Measurements from ENCODE around the gene SPAG9.

The SPAG9 gene

GRCh38 chr17:50918933-50919296, 201.8 kb downstream of the SPAG9 start:
- Histone ChIP-seq H3K27ac (no peak overlapping the region), H3K9me3 (ENCODE audit: low read depth, low read length) (no peaks in the 10 kb centered on the region), H3K4me3 (no peak overlapping the region), H3K36me3 (ENCODE audit: insufficient read depth, low read length) (no peaks in the 10 kb centered on the region), H3K9ac (ENCODE audit: insufficient read length) (no peak overlapping the region)
- TF ChIP-seq FOXP2 (optimal IDR thresholded peaks at IDR 0.05; ENCODE audit: control extremely low read depth, extremely low read length, insufficient read depth) = no peak
- TF ChIP-seq EZH2 (IDR thresholded peaks at IDR 0.05) = no peak
- DNase-seq (ENCODE audit: low read depth, low spot score) = no peak

GRCh38 chr17:50918071-50918932, 202.4 kb downstream of the SPAG9 start:
- H3K9me3 ChIP-seq (ENCODE audit: low read depth, low read length) = no peaks in the 10 kb centered on the region
- no peak overlapping the region for H3K9ac ChIP-seq (ENCODE audit: insufficient read length)
- H3K27ac ChIP-seq = no peak overlapping the region
- H3K36me3 ChIP-seq (ENCODE audit: insufficient read depth, low read length) = no peaks in the 10 kb centered on the region
- TF ChIP-seq EZH2 (IDR thresholded peaks at IDR 0.05) (no peak), FOXP2 (optimal IDR thresholded peaks at IDR 0.05; ENCODE audit: control extremely low read depth, extremely low read length, insufficient read depth) (no peak)
- H3K4me3 ChIP-seq = no peak overlapping the region
- DNase-seq (ENCODE audit: low read depth, low spot score) = no peak

GRCh38 chr17:50917418-50917743, 203.3 kb downstream of the SPAG9 start:
- H3K9ac ChIP-seq (ENCODE audit: insufficient read length) = no peak overlapping the region
- no peak for DNase-seq (ENCODE audit: low read depth, low spot score)
- no peak overlapping the region for H3K4me3 ChIP-seq
- no peaks in the 10 kb centered on the region for H3K9me3 ChIP-seq (ENCODE audit: low read depth, low read length)
- no peaks in the 10 kb centered on the region for H3K36me3 ChIP-seq (ENCODE audit: insufficient read depth, low read length)
- no peak overlapping the region for H3K27ac ChIP-seq
- TF ChIP-seq FOXP2 (optimal IDR thresholded peaks at IDR 0.05; ENCODE audit: control extremely low read depth, extremely low read length, insufficient read depth) = no peak
- no peak for TF ChIP-seq POLR2AphosphoS5 (IDR thresholded peaks at IDR 0.05; ENCODE audit: borderline replicate concordance, low read depth, low read length)
- TF ChIP-seq EZH2 (IDR thresholded peaks at IDR 0.05) = no peak

GRCh38 chr17:50916708-50917417, 203.8 kb downstream of the SPAG9 start:
- no peak for DNase-seq (ENCODE audit: low read depth, low spot score)
- H3K27ac ChIP-seq = no peak overlapping the region

GRCh38 chr17:50916026-50916707, 204.5 kb downstream of the SPAG9 start:
- no peak for DNase-seq (ENCODE audit: low read depth, low spot score)
- H3K27ac ChIP-seq = no peak overlapping the region
- TF ChIP-seq POLR2AphosphoS5 (IDR thresholded peaks at IDR 0.05; ENCODE audit: borderline replicate concordance, low read depth, low read length) (no peak), FOXP2 (optimal IDR thresholded peaks at IDR 0.05; ENCODE audit: control extremely low read depth, extremely low read length, insufficient read depth) (no peak), EZH2 (IDR thresholded peaks at IDR 0.05) (no peak)
- no peak overlapping the region for H3K9ac ChIP-seq (ENCODE audit: insufficient read length)
- H3K4me3 ChIP-seq = no peak overlapping the region
- H3K9me3 ChIP-seq (ENCODE audit: low read depth, low read length) = no peaks in the 10 kb centered on the region
- H3K36me3 ChIP-seq (ENCODE audit: insufficient read depth, low read length) = no peaks in the 10 kb centered on the region

More at GRCh38 chr17:50916708-50917417, 203.8 kb downstream of the SPAG9 start:
- no peak overlapping the region for H3K4me3 ChIP-seq
- H3K9me3 ChIP-seq (ENCODE audit: low read depth, low read length) = no peaks in the 10 kb centered on the region
- no peak overlapping the region for H3K9ac ChIP-seq (ENCODE audit: insufficient read length)
- TF ChIP-seq FOXP2 (optimal IDR thresholded peaks at IDR 0.05; ENCODE audit: control extremely low read depth, extremely low read length, insufficient read depth) (no peak), POLR2AphosphoS5 (IDR thresholded peaks at IDR 0.05; ENCODE audit: borderline replicate concordance, low read depth, low read length) (no peak)
- H3K36me3 ChIP-seq (ENCODE audit: insufficient read depth, low read length) = no peaks in the 10 kb centered on the region

- Histone ChIP-seq H3K36me3 (ENCODE audit: insufficient read depth, low read length) (no peaks in the 10 kb centered on the region), H3K4me3 (no peak overlapping the region), H3K27ac (no peak overlapping the region), H3K9ac (ENCODE audit: insufficient read length) (no peak overlapping the region), H3K9me3 (ENCODE audit: low read depth, low read length) (no peaks in the 10 kb centered on the region)
- DNase-seq (ENCODE audit: low read depth, low spot score) = no peak
- TF ChIP-seq POLR2AphosphoS5 (IDR thresholded peaks at IDR 0.05; ENCODE audit: borderline replicate concordance, low read depth, low read length) = no peak
- no peak for TF ChIP-seq FOXP2 (optimal IDR thresholded peaks at IDR 0.05; ENCODE audit: control extremely low read depth, extremely low read length, insufficient read depth)
- TF ChIP-seq EZH2 (IDR thresholded peaks at IDR 0.05) = no peak
Observed at GRCh38 chr17:50914505-50915063, 206.1 kb downstream of the SPAG9 start.

- no peaks in the 10 kb centered on the region for H3K36me3 ChIP-seq (ENCODE audit: insufficient read depth, low read length)
- H3K9ac ChIP-seq (ENCODE audit: insufficient read length) = no peak overlapping the region
- no peak overlapping the region for H3K27ac ChIP-seq
- no peaks in the 10 kb centered on the region for H3K9me3 ChIP-seq (ENCODE audit: low read depth, low read length)
- H3K4me3 ChIP-seq = no peak overlapping the region
- TF ChIP-seq FOXP2 (optimal IDR thresholded peaks at IDR 0.05; ENCODE audit: control extremely low read depth, extremely low read length, insufficient read depth) (no peak), EZH2 (IDR thresholded peaks at IDR 0.05) (no peak), POLR2AphosphoS5 (IDR thresholded peaks at IDR 0.05; ENCODE audit: borderline replicate concordance, low read depth, low read length) (no peak)
- no peak for DNase-seq (ENCODE audit: low read depth, low spot score)
Observed at GRCh38 chr17:50913120-50913519, 207.5 kb downstream of the SPAG9 start.
